Cortex of kidney (tissue), 1 donor: ENCODE data around the gene ADAMTS2.

ENCODE experiments used
- DNase-seq: peaks from one replicate; lab custom pipeline; 2025; lab: John Stamatoyannopoulos, UW

Gene ADAMTS2

GRCh38 chr5:179194941-179195381 is 150.3 kb downstream of the ADAMTS2 start:
- DNase-seq = no peak

GRCh38 chr5:179194201-179194910 is 150.9 kb downstream of the ADAMTS2 start:
- no peak for DNase-seq

- DNase-seq = no peak
Measured at GRCh38 chr5:179193746-179194145, 151.5 kb downstream of the ADAMTS2 start.

GRCh38 chr5:179192891-179193470 is 152.3 kb downstream of the ADAMTS2 start:
- no peak for DNase-seq

- DNase-seq = no peak
Measured at GRCh38 chr5:179192185-179192890, 152.9 kb downstream of the ADAMTS2 start.

- no peak for DNase-seq
Measured at GRCh38 chr5:179191506-179192184, 153.6 kb downstream of the ADAMTS2 start.

- no peak for DNase-seq
Measured at GRCh38 chr5:179190851-179191505, 154.3 kb downstream of the ADAMTS2 start.

- no peak for DNase-seq
Measured at GRCh38 chr5:179188636-179189035, 156.6 kb downstream of the ADAMTS2 start.

GRCh38 chr5:179187681-179188575 is 157.3 kb downstream of the ADAMTS2 start:
- DNase-seq = no peak

GRCh38 chr5:179187229-179187678 is 158.0 kb downstream of the ADAMTS2 start:
- no peak for DNase-seq

GRCh38 chr5:179186801-179187200 is 158.5 kb downstream of the ADAMTS2 start:
- DNase-seq = no peak

GRCh38 chr5:179185941-179186411 is 159.3 kb downstream of the ADAMTS2 start:
- no peak for DNase-seq

- no peak for DNase-seq
Measured at GRCh38 chr5:179185256-179185940, 159.9 kb downstream of the ADAMTS2 start.

- no peak for DNase-seq
Measured at GRCh38 chr5:179184521-179185050, 160.7 kb downstream of the ADAMTS2 start.

GRCh38 chr5:179183481-179183880 is 161.8 kb downstream of the ADAMTS2 start:
- DNase-seq = no peak

- DNase-seq = no peak
Measured at GRCh38 chr5:179182601-179183000, 162.7 kb downstream of the ADAMTS2 start.

GRCh38 chr5:179181988-179182387 is 163.3 kb downstream of the ADAMTS2 start:
- DNase-seq = no peak

- DNase-seq = no peak
Measured at GRCh38 chr5:179180921-179181645, 164.2 kb downstream of the ADAMTS2 start.

- no peak for DNase-seq
Measured at GRCh38 chr5:179180061-179180610, 165.1 kb downstream of the ADAMTS2 start.
